ENCODE measurements around the gene ZNHIT2.
"Not testable (repeated sequence)": the region's sequence is repeated elsewhere in the genome, so short reads cannot be mapped to it uniquely, and the experiment has no call there.

ZNHIT2 gene

GRCh38 chr11:65117206-65118096 is at the start of gene ZNHIT2:
TSS of gene ZNHIT2 (minus strand) at chr11:65117701. CDS start at chr11:65117653, 48 bp downstream.
- peak; percentile 94 to 96 for DNase-seq (ENCODE audit: low read depth in 2 of 2)

- DNase-seq (ENCODE audit: low read depth in 2 of 2): no peak
These were observed 49.4 kb upstream of the ZNHIT2 start for GRCh38 chr11:65166893-65167292.

GRCh38 chr11:65165410-65166317 is 48.2 kb upstream of the ZNHIT2 start:
- DNase-seq (ENCODE audit: low read depth in 2 of 2): no peak

- no peak for DNase-seq (ENCODE audit: low read depth in 2 of 2)
These were observed 46.2 kb upstream of the ZNHIT2 start for GRCh38 chr11:65163684-65164083.

- no peak for DNase-seq (ENCODE audit: low read depth in 2 of 2)
These were observed 43.1 kb upstream of the ZNHIT2 start for GRCh38 chr11:65160643-65161042.

GRCh38 chr11:65159012-65159411 is 41.5 kb upstream of the ZNHIT2 start:
- DNase-seq (ENCODE audit: low read depth in 2 of 2): no peak

- DNase-seq (ENCODE audit: low read depth in 2 of 2): no peak
These were observed 39.8 kb upstream of the ZNHIT2 start for GRCh38 chr11:65157336-65157735.

- no peak for DNase-seq (ENCODE audit: low read depth in 2 of 2)
These were observed 39.4 kb upstream of the ZNHIT2 start for GRCh38 chr11:65156926-65157325.

- DNase-seq (ENCODE audit: low read depth in 2 of 2): no peak
These were observed 38.8 kb upstream of the ZNHIT2 start for GRCh38 chr11:65156256-65156655.

GRCh38 chr11:65152122-65152521 is 34.6 kb upstream of the ZNHIT2 start:
- DNase-seq (ENCODE audit: low read depth in 2 of 2): no peak

GRCh38 chr11:65151331-65151899 is 33.9 kb upstream of the ZNHIT2 start:
- DNase-seq (ENCODE audit: low read depth in 2 of 2): no peak

- peak; percentile 20 to 40 for DNase-seq (ENCODE audit: low read depth in 2 of 2)
These were observed 33.2 kb upstream of the ZNHIT2 start for GRCh38 chr11:65150509-65151299.

- not testable (repeated sequence) for DNase-seq (ENCODE audit: low read depth in 2 of 2)
These were observed 32.6 kb upstream of the ZNHIT2 start for GRCh38 chr11:65150131-65150508.

GRCh38 chr11:65148657-65149056 is 31.2 kb upstream of the ZNHIT2 start:
- no peak for DNase-seq (ENCODE audit: low read depth in 2 of 2)

- DNase-seq (ENCODE audit: low read depth in 2 of 2): no peak
These were observed 30.0 kb upstream of the ZNHIT2 start for GRCh38 chr11:65147352-65148075.

GRCh38 chr11:65141896-65142494 is 24.5 kb upstream of the ZNHIT2 start:
- no peak for DNase-seq (ENCODE audit: low read depth in 2 of 2)

GRCh38 chr11:65136515-65137096 is 19.1 kb upstream of the ZNHIT2 start:
- no peak for DNase-seq (ENCODE audit: low read depth in 2 of 2)

GRCh38 chr11:65135633-65136145 is 18.2 kb upstream of the ZNHIT2 start:
- DNase-seq (ENCODE audit: low read depth in 2 of 2): no peak

GRCh38 chr11:65134952-65135632 is 17.6 kb upstream of the ZNHIT2 start:
- peak; percentile 90 to 92 for DNase-seq (ENCODE audit: low read depth in 2 of 2)
